ENCODE results near the gene LAMC3. TPM values are rescaled to one million over a fixed set of nuclear protein-coding genes. Genes with fewer than 3 reads are reported as not detected.
"Not testable (repeated sequence)": the region's sequence is repeated elsewhere in the genome, so short reads cannot be mapped to it uniquely, and the experiment has no call there.

Gene LAMC3
- total RNA-seq, 1 donor from 2014 or later: 0.07 TPM

DNA sequence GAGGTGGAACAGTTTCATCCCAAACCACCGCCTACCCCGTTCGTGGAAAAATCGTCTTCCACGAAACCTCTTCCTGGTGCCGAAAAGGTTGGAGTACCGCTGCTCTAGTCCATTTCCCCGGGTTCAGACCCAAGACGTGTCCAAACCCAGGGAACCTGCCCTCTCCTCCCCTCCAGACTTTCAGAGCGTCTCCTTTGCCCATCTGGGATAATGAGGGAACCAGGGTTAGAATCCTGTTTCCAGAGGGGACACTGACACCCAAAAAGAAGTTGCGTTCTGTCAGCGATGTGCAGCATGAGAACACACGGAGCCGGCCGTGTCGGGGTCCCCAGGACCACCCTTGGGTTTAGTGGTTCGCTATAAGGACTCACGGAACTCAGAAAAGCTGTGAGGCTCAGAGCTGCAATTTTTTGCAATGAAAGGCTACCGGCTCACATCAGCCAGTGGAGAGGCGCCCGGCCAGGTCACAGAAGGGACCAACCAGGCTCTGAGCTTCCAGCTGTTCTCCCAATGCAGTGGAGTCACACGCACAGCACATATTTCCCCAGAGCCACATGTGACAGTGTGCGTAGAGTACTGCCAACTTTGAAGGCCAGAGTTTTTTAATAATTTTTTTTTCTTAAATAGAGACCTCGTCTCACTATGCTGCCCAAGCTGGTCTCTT, 19.4 kb downstream of the LAMC3 start:
- intact Hi-C loops (cut with micrococcal nuclease): no loop called here

DNA sequence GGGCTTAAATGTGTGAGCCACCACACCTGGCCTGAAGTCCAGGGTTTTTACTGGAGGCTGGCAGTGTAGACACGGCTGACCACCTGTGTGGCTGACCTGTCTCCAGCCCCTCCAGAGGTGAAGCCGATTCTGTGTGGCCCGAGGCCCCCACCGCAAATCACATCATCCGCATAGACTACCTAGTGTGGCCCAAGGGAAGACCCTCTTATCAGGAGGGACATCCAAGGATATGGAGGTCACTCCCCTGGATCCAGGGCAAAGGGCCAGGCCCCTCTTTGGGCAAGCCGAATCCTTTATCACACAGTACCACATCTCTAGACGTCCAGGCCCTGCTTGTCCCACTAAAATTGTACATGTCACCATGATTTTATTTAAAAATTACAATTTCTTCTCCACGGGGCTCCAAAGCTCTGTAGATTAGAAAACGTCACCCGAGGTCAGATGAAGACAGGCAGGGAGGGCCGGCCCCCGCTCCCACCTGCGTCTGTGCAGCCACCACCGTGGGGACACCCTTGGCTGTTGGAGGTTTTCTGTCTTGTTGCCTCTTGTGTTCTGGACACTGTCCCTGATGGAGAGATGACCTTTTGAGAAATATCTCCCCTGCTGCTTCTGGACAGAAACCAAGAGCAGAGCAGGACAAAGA, 20.1 kb downstream of the LAMC3 start:
- intact Hi-C loops (cut with micrococcal nuclease): no loop called here

DNA sequence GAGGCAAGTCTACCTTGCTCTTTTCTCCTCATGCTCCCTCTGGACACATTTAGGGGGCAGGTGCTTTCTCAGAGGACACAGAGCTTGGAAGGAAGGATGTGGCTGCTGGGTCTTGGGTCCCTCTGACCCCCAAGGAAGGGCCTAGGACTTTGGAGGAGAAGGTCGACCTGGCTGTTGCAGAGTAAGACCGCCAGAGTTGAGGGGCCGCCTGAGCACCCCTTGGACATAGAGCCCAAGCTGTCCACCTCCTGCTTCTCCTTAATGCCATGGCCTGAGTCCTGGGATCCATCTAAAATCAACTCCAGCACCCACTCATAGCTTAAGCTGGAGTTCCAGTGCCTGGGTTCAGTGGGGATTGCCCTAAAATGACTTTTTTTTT, 20.6 kb downstream of the LAMC3 start:
- intact Hi-C loops (cut with micrococcal nuclease): no loop called here

DNA sequence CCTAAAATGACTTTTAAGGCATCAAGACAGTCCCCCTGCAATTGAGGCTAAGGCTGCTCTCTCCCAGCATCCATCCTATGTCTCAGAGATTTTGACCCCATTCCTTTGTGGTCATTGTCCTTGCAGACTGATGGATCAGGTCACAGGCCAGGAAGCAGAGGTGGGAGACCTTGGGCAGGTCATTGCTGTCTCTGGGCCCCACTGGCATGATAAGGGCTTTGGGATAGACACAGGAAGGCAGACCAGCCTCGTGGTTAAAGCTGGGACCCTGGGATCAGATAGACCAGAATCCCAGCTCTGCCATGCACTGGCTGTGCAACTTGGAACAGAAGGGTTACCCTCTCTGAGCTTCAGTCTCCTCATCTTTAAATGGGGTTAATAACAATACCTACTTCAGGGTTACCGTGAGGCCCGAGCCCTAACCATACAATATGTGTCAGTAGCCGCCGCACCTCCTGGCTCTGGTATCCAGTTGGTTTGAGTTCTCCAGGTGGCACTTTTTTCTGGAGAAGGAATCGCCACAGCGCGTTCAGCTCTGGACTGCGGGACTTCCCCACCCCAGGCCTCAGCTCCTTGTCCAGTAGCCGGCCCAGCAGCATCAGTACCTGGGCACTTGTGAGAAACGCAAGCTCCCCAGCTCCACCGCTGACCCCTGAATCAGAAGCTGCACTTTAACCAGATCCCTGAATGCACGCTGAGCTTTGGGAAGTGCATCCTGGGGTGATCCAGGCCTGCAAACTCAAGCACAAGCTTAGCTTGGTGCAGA, 21.4 kb downstream of the LAMC3 start:
- intact Hi-C loops (cut with micrococcal nuclease): no loop called here

DNA sequence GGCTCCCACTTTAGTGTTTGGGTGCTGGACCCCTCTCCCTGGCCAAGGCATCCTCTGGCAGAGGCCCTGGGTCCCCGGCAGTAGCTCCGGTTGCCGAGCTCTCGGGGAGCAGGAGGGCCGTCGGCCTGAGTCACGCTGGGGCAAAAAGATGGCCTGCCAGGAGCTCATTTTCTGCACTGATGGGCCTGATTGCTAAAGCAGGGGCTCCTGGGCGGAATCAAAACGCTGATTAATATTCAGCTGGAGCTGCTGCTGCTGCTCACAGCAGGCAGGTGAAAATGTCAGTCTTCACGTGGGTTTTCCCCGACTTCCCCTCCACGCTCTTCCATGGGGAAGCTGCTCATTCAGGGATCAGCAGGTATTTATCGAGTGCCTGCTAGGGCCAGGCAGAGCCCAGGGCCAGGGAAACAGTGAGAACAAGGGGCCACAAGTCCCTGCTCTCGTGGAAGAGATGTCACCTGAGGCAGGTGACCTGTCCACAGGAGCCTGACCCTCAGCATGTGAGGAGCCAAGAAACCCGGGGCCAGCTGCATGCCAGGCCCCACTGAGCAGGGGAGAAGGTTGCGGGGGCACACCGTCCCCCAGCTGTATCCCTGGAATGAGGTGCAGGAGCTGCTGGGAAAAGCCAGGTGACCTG, 22.1 kb downstream of the LAMC3 start:
- intact Hi-C loops (cut with micrococcal nuclease): no loop called here

DNA sequence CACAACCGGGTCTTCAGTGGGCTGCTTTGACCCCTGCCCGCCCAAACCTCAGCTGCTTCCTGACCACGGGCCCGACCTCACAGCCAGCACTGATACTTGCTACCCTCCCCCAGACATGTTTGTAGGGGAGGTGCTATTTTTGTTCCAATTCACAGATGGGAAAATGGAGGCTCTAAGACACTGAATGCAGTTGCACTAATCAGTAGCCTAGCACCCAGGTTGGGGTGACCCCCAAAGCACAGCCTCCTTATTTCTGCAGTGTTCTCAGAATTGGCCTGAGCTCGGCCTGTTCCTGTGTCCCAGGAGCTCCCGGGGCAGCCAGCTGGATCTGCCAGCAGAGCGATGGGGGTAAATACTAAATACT, 22.6 kb downstream of the LAMC3 start:
- intact Hi-C loops (cut with micrococcal nuclease): no loop called here

DNA sequence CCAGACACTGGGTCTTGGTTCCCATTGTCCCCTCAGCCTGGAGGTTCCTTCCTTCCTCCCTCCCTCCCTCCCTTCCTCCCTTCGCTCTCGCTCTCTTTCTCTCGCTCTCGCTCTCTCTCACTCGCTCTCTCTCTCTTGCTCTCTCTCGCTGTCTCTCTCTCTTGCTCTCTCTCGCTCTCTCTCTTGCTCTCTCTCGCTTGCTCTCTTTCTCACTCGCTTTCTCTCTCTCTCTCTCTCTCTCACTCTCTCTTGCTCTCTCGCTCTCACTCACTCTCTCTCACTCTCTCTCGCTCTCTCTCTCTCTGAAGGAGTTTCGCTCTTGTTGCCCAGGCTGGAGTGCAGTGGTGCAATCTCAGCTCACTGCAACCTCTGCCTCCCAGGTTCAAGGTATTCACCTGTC, 23.4 kb downstream of the LAMC3 start:
- intact Hi-C loops (cut with micrococcal nuclease): no loop called here

DNA sequence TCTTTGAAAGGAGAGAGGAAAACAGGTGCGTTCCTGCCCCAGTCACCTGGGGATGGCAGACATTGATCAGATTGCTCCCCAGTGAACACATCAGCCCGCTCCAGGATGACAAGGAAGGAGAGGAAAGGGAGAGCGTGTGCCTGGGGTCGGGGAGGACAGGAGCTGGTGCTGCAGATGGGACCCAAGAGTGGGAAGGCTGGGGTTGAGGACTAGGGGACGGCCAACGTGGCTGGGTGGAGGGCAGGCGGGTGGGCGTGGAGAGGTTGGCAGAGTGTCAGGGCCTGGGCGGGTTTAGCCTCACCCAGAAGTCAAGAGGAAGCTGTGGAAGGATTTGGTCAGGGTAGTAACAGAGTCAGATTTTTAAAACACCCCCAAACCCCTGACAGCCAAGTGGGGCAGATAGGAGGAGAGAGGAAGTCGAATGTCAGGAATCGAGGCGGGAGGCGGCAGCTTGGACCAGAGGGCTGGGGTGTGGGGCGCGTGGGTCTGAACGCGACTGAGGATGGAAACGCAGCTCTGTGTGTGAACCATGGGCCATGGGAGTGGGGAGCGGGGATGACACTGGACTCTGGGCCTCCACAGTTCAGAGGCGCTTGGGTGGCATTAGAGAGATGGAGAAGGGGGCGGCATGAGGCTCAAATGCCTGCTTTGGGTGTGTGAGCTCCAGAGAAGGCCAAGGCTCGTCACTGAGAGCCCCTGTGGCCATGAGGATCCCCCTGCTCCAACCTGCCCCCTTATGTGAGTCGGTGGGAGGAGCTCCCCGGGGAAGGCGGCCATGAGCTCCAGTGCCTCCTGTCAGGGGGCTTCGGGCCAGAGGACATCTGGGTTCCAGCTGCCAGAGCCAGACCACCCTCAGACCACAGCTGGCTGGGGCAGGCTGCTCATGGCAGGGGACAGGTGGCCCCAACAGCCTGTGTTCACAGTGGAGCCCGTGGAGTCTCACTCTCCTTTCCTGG, 24.6 kb downstream of the LAMC3 start:
- intact Hi-C loops (cut with micrococcal nuclease): no loop called here

DNA sequence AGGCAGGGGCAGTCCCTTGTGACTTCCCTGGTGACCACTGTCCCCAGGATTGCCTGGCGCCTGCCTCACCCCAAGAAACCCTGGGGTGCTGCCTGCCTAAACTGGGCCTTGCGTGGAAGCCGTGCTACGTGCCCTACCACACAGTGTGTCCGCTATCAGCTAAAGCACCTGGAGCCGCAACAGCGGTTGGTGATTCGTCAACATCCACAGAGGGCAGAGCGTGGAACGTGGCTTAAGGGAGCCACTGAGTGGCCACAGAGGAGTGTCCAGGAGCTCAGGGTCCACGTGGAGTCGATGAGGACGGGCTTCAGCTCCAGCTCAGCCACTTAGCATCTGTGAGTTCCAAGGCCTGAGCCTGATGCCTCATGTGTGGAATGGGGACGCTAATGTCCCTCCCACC, 25.3 kb downstream of the LAMC3 start:
- intact Hi-C loops (cut with micrococcal nuclease): no loop called here

DNA sequence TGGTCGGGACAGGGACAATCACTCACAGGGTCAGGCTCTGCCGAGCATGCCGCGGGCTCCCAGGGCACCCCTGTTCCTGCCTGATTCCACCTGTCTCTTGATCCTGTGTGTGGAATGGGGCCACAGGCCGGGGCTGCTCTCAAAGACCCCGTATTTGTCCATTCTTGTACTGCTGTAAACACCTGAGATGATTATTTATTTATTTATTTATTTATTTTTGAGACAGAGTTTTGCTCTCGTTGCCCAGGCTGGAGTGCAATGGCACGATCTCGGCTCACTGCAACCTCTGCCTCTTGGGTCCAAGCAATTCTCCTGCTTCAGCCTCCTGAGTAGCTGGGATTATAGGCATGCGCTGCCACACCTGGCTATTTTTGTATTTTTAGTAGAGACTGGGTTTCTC, 25.8 kb downstream of the LAMC3 start:
- intact Hi-C loops (cut with micrococcal nuclease): not testable (repeated sequence)

DNA sequence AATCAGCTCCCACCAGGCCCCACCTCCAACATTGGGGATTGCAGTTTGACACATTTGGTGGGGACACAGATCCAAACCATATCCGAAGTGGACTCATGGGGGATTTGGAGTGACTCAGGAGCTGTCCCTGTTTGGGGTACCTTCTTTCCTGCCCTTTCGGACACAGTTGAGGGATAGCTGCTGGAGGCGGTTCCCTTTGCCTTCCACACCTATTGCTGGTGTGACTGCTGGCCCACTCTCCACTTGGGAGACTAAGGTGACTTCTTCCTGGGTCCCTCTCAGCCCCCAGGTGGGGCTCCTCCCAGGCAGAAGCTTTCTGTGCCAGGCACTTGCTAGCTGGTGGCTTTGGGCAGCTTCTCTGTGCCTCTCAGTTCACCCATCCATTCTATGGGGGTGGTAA, 26.6 kb downstream of the LAMC3 start:
- intact Hi-C loops (cut with micrococcal nuclease): no loop called here

DNA sequence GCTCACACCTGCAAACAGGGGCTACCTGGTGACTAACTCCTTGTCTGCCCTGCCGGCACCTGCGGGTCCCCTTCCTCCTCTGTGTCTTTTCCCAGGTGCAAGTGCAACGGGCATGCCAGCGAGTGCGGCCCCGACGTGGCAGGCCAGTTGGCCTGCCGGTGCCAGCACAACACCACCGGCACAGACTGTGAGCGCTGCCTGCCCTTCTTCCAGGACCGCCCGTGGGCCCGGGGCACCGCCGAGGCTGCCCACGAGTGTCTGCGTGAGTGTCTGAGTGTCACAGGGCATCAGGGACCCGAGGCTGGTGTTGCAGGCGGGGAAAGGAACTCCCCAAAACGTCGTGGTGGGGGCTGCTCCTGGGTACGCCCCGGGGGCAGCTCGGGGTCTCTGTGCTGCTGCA, 27.1 kb downstream of the LAMC3 start:
- intact Hi-C loops (cut with micrococcal nuclease): no loop called here

DNA sequence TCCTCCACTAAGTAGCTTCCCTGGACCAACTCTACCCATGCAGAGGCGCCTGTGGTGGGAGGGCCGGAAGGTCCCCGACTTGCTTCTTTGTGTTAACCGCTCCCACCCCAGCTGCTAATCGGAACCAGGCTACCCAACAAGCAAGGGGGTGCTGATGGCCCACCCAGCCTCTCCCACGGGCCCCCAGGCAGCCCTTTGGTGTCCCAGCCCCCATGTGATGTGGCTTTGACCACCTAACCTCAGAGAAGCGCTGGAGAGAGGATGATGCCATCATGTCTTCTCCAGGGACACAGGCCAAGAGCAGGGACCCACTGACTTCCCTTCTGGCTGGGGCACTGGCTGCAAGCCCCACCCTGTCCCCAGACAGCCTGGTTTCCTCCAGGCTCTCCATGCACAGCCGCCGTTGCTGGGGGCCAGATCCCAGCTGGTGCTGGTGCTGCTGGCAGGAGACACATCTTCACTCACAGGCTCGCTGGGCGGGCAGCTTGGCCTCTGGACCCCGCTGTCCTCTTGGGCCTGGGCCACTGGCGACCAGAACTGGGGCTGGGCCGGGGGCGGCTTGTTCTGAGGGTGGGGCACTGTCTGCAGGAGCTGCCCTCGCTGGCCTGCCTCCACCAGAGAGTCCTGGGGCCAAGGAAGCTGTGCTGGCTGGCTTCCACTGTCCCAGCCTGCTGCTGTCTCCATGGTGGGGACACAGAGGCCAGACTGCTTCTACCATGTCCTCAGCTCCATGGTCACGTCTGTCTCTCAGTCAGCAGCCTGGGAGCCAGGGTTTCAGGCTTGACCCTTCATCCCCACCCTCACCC, 27.8 kb downstream of the LAMC3 start:
- intact Hi-C loops (cut with micrococcal nuclease): no loop called here

DNA sequence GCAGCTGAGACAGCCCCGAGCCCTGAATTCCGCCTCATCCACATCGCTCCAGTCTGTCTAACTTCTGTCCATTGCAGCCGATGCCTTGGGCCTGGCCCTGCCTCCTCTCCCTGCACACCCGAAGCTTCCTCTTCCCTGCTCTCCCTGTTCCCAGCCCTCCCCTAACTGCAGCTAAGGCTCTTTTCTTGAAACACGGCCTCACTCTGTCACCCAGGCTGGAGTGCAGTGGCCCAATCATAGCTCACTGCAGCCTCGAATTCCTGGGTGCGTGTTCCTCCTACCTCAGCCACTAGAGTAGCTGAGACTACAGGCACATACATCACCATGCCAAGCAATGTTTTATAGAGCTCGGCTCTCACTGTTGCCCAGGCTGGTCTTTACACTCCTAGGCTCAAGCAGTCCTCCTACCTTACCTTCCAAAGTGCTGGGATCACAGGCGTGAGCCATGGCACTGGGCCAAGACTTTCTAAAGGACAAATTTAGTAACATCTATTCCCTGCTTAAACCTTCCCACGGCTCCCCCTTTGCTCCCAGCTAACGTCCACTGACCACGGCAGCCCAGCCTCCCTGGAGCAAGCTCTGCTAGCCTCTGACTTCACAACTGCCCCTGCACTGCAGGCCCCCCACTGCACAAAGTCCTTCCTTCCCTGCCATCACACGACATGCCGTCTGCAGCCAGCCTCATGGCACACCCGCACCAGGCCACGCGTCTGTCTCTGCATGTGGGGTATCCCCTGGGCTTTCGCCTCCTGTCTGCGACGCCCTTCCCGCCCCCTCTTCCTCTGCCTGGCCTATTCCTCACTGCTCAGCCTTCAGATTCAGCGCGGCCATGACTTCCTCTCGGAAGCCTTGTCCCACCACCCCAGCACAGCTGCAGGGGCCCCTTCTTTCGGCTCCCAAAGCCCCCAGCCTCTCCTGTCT, 28.6 kb downstream of the LAMC3 start:
- intact Hi-C loops (cut with micrococcal nuclease): no loop called here

DNA sequence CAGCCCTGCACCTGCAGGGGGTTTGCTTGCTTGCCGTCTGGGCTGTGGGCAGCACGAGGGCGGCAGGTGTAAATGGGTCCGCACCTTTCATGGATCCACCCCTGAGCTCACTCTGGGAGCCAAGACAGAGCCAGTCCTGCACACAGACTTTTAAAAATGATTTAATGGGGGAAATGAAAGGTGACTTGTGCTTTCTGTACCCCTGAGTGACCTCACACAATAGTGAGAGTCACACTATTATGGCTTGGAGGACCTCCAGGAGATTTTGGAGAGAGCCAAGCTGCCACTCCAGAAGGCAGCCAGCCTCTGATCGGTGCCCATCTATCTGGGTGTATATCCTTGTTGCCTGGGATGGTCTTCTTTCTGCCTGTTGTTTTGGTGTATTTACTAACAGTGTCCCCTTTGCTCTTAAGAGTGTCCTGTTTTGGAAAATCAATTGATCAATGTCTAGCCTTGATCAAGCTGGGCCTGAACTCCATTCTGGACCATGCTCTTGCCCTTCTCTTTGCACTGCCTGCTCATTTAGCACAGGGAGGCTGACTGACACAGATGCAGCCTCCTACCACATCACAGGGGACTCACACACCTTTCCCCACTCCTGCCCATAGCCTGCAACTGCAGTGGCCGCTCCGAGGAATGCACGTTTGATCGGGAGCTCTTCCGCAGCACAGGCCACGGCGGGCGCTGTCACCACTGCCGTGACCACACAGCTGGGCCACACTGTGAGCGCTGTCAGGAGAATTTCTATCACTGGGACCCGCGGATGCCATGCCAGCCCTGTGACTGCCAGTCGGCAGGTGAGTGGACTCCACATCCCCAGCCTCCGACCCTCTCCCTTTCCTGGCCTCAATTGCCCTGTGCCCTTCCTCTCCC, 29.5 kb downstream of the LAMC3 start:
- intact Hi-C loops (cut with micrococcal nuclease): no loop called here

DNA sequence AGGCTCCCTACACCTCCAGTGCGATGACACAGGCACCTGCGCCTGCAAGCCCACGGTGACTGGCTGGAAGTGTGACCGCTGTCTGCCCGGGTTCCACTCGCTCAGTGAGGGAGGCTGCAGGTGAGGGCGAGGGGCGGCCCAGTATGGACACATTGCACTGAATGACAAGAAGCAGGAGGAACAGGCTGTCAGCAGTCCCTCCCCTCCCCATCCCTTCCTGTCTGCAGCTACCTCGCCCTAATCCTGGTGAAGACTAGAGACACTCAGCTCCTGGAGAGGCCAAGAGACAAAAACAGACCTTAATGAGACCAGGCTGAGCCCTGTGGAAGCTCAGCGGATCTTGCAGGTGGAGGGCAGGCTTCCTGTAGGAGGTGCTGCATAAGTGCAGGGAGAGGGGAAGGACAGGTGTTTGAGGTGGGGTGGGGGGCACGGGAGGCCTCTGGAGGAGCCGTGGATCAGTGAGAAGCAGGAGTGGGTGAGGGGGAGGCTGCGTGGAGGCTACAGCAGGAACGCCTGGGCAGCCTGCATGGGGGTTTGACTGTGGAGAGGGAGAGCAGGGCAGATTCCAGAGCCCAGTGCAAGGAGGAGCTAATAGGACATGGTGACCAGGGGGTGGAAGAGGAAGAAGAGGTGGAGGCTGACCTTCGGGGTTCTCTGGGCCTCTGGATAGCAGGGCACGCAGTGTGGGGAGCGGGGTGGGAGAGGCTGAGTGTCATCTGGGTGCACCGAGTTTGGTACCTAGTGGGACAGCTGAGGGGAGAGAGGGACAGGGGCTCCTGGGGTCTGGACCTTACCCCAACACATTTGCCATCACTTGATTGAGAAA, 30.4 kb downstream of the LAMC3 start:
- intact Hi-C loops (cut with micrococcal nuclease): no loop called here

DNA sequence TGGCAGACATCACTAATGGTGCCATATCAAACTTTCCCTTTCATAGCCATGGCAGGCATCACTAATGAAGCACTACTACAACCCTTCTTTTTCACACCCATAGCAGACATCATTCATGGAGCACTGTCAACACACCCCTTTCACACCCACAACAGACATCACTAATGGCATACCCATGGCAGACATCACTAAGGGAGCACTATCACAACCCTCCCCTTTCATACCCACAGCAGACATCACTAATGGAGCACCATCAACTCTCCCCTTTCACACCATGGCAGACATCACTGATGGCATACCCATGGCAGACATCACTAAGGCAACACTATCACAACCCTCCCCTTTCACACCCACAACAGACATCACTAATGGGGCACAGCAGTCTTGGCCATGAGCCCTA, 33.7 kb downstream of the LAMC3 start:
- intact Hi-C loops (cut with micrococcal nuclease): no loop called here

Data from T-helper 1 cell treated with Interleukin-12 subunit alpha and Interleukin-12 subunit beta and Interleukin-4 antibody, amounts not matched to agents 30 ng/mL and 1 ng/mL, for 36 hours (primary cell).